Activated T-cell treated with anti-CD3 and anti-CD28 coated beads for 24 hours (primary cell): ENCODE measurements around the gene RBMS3.

Source experiments
- DNase-seq: peaks from one replicate; pipeline ENCODE4 v3.0.0-alpha.2; 2020; ENCODE audit warnings: low read depth

RBMS3 gene

DNA sequence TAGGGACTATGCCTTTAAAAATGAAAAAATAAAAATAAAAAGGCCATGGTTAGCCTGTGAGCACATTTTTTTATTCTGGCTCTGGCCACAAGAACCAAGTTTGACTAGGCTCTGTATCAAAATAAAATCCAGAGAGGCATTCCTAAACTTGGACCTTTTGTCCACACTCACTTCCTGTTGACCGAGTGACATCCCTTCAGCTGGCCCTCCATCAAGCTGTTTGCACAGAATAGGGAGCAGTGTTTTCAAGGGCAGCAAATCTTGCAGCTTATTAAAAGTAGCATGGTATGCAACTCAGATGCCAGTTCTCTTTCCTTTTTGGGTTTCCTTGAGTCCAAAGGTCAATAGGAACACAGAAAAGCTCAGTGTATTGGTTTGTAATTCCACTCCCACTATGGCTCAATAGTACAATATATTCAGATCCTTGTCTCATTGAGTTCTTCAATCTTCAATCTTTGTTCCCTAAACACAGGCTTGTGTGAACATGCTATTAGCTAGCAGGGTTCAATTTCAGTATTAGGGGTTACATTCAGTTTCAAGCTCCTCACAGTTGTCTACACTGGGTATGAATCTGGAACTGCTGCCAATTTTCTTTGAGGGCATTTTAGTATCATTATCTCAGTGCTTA lies 244.5 kb downstream of the RBMS3 start:
- no peak for DNase-seq

- DNase-seq, result no peak
Observed at GRCh38 chr3:29527246-29527645, 246.4 kb downstream of the RBMS3 start.

DNA sequence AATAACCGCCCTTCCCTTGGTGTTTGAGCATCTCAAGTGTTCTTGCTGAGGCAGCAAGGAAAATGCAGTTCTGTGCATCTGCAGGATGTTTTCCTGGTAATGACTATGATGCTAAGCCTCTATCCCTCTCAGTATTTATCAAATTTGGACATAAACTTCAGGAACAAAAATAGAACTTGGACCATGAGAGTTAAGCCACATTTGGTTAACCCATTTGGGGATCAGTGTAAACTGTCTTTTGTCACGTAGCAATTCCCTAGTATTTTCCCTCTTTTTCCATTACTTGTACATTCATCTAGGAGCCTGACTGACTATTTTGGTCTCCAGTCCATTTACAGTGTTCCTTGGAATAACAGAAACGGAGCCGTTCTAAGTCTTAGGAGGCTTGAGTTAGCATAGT lies 250.8 kb downstream of the RBMS3 start:
- no peak for DNase-seq

- no peak for DNase-seq
Observed at GRCh38 chr3:29532473-29532872, 251.6 kb downstream of the RBMS3 start.

DNA sequence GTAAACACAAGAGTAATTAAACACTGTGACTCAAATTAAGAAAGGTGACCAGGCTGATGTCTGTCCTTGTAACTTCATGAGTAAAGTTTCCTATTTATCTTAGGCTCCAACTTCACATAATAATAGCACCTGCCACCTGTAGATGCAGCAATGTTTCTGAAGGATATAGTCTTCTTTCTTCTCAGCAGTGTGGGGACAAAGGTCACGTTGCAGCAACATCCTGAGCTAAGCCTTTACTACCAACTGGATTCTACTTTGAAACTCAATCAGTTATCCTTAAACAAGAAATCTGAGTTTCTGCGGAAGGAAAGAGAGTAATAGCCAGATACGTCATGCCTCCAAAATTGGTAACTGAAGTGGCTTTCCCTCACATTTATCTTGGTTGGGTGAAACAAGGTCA lies 253.1 kb downstream of the RBMS3 start:
- DNase-seq, result no peak

DNA sequence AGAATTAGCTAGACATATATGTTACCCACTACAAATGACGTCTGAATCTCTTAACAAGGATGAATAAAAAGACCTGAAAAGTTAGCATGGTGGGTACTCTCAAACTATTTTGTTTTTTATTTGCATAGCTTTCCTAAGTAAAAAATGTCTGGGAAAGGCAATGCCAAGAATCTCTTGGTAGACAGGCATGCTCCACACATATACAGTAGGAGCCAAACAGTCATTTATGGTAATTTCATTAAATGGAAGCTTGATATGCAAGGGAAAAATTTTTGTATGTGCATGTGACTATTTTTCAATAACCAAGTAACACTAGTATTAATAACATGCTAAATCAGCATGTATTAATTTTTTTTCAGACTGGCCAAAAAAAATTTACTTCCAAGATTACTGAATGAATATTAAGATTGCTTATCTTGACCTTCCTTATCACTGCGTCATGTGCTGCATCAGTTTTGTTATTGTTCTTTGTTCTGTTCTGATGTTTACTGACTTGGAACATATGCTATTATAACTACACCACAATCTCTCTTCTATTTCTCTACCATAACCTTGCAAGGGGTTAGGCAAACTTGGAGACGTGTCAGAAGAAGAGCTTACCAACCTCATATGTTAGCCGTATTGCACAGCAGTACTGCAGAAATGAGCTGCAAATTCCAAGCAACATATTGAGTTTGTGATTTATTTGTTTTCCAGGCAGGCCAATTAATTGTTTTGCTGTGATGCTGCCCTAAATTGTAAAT lies 255.3 kb downstream of the RBMS3 start:
- no peak for DNase-seq

DNA sequence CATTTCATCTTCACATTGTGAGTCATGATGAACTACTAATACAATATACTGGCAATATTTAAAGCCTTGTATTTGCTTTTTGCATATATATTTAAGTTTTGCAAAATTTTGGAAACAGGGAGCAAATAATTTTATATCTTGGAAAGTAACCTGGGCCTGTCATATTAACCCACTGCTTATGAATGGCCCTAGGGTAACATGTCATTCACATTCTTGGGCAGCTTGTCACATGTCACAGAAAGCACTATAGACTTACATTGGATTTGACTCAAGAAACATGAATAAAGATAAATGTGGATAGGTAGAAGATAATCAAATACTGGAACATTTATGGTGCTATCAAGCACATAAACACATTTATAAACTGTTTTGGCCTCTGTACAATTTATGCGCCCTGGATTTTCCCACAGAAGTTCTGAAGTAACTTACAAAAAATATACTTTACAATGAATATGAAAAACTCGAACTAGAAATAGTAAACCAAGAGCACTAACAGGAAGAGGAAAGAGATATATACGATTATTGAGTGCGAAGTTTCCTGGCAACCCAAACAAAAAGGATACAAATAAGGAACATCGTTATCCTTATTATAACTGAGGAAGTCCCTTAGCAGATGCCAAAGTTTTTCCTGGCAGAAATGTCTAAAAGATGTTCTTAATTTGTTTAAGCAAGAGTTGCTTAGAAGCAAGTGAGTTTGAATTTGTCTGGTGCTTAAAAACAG lies 257.2 kb downstream of the RBMS3 start:
- DNase-seq, result no peak

- no peak for DNase-seq
Observed at GRCh38 chr3:29538610-29538958, 257.7 kb downstream of the RBMS3 start.

DNA sequence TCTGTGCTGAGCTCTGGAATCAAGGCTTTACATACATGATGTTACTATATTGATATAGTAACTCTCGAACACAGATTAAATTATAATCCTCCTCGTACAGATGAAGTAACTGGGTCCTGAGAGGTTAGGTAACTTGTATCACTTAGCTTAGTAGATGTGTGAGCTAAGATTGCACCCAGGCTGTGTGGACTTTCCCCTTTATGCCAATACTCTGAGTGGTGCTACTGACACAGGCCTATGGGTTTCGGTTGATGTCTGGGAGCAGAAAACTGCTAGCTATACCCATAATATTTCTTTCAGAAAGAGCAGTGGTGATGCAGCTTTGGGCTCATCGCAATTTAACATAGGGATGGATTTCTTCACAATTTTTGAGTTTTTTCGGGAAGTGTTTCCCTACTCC lies 259.7 kb downstream of the RBMS3 start:
- DNase-seq, result no peak

DNA sequence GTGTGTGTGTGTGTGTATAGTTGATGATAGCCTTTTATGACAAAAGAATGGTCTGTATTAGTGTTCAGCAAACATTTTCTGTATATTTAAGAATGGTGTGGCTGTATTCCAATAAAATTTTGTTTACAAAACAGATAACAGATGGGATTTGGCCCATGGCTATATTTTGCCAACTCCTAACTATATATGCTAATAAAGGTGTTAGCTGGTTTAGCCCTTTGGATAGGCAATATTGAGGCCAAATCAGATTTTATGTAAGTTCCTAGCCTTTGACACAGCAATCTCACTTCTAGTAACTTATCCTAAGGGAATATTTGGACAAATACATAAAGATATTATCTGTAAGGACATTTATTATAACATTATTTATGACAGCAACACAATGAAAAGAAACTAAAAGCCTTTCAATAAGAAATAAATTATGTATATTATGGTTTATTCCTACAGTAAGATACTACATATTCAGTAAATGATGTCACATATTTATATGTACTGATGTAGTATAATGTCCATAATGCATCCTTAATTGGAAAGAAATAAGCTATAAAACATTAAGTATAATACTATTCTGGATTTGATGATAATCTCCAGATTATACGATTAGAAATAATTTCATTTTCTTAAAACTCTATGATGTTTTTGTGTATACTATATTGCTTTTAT lies 264.0 kb downstream of the RBMS3 start:
- no peak for DNase-seq

DNA sequence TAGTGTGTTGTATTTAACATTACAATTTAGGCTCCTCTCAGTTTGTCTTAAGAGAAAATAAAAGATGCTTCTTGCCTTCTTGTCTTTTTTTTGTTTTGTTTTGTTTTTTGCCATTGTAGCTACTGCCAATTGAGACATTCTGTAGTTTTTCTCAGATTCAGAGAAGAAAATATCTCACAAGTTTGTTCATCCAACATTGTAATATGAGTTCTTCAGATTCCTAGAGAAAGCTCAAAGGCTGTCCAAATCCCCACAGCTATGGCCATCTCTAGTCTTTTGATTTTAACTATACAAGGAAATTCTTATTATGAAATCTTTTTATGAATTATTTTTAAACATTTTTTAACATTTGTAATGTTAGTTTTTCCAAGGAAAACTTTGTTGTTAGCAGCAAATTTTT lies 264.7 kb downstream of the RBMS3 start:
- no peak for DNase-seq

- DNase-seq, result no peak
Observed at GRCh38 chr3:29552051-29552450, 271.2 kb downstream of the RBMS3 start.

DNA sequence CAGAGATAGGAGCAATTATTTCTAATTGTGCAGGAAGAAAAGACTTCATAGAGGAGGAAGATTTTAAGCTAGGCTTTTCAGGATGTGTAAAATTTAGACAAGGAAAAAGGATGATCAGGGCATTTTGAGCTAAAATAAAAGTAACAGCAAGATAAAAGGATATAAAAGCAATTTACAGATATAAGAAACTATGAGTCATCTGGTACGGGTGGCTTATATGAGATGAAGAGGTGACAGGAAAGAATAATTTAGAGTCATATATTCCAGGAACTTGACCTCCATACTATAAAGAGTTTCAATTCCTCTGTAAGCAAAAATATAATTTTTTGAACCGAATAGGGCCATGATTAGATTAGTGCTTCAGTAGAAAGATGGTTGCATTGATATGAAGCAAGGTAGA lies 273.7 kb downstream of the RBMS3 start:
- no peak for DNase-seq

- no peak for DNase-seq
Observed at GRCh38 chr3:29555590-29555989, 274.7 kb downstream of the RBMS3 start.

GRCh38 chr3:29557186-29557585 lies 276.3 kb downstream of the RBMS3 start:
- no peak for DNase-seq

DNA sequence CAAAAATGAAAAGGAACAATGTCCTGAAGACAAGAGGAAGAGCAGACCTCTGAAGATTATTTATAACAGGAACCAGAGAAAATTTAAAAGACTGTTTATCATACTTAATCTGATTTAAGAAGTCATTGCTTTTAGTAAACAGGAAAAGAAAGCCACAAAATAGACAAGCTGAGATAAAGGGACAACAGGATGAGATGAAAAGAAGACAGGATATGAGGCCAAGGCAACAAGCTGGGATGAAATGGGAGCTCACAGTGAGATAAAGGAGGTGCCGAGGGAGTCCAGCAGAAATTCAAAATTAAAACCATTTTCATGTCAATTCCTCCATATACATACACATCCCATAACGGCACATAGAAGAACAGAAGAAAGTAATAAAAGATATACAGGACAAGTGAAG lies 277.0 kb downstream of the RBMS3 start:
- no peak for DNase-seq

DNA sequence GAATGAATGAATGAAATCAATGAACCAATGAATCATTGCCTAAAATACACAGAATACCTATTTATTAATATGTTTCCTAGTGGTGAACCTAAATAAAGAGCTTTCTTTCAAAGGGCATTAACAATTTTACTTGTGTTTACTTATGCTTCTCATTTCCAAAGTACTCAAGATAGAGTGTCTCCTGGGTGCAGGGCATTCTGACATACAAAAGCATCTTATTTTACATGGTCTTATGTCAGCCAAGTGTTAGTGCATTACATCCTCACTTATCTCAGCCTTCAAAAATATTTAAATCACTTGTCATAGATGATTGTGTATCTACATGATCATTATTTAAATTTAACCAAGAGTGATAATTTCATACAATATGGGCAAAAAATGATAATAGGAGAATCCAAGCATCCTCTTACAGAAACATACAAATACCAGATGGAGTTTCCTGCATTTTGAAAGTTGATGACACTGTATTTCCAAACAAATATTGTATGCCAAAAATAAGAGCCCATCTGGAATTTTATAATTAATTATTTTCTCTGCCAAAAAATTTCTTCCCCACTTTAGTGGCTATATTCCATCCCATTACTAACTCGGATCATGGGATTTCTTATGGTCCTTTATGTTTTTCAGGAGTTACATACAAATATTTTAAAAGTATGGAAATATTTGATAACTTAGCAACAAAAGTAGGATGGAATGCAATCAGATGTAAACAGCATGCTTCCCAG lies 279.0 kb downstream of the RBMS3 start:
- DNase-seq, result no peak

DNA sequence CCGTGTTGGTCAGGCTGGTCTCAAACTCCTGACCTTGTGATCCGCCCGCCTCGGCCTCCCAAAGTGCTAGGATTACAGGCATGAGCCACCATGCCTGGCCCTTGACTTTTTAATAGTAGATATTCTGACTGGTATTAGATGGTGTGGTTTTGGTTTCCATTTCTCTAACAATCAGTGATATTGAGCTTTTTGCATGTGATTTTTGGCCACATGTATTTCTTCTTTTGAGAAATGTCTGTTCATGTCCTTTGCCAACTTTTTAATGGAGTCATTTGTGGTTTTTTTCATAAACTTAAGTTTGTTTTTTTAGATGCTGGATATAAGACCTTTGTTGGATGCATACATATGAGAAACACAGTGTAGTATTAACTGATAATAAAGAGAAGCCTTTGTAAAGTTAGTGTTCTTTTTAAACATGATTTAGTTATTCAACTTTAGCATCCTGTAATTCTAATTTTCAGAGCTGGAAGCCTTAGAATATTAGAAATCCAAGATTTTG lies 280.8 kb downstream of the RBMS3 start:
- no peak for DNase-seq

- DNase-seq, result no peak
Observed at GRCh38 chr3:29565236-29565635, 284.4 kb downstream of the RBMS3 start.

DNA sequence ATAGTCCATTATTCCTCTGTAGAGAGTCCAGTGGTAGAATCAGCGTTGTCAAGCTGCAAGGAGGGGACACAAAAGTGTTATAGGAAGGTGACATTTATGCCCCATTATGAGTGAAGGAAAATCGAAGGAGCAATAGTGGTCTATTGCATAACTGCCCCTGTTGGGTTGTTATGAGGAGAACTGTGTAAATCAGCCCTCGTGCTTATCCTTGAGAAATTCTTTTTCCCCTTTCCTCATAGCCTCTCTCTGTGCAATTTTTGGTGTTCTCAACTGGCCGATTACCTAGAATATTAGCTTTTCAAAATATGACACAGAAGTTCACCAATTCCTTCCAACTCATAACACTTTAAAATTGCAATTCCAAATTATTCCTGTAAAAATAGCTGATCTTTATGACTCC lies 286.6 kb downstream of the RBMS3 start:
- no peak for DNase-seq

DNA sequence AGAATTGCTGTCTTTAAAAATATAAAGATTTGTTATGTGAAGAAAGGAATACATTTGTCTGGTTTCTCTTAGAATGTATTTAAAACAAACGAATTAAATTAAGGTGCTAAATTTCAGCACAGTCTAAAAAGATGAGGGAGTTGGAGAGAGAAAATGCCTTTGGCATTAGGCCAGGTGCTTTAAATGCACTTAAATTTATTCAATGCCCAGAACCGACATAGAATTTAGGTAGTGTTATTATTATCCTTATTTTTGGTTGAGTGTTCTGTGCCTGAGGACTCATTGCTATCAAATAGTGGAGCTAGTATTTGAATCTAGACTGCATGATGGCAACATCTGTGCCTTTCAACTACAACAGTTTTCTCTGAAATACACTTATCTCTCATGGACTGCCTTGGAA lies 287.5 kb downstream of the RBMS3 start:
- no peak for DNase-seq

- DNase-seq, result no peak
Observed at GRCh38 chr3:29576181-29576580, 295.3 kb downstream of the RBMS3 start.
